H9 (cell line): ENCODE measurements around the gene GALNT15. TPM values are rescaled to one million over a fixed set of nuclear protein-coding genes. Genes with fewer than 3 reads are reported as not detected.

Source experiments
- DNase-seq: peaks from one replicate; pipeline ENCODE4 v3.0.0-alpha.2; 2017
- H2AFZ ChIP-seq: one replicate; pipeline ENCODE4 v1.6.1; 2013; ENCODE audit warnings: mild to moderate bottlenecking, low read length, control low read depth, moderate library complexity
- H2AK5ac ChIP-seq: 2 replicates; pipeline ENCODE4 v1.6.1; 2013; ENCODE audit warnings: low read length, control low read depth, mixed read lengths; ENCODE audit not compliant: insufficient read length
- H2BK120ac ChIP-seq: one replicate; pipeline ENCODE4 v1.6.1; 2013; ENCODE audit warnings: low read depth, mild to moderate bottlenecking, low read length, control low read depth, inconsistent platforms; ENCODE audit not compliant: poor library complexity, severe bottlenecking
- H2BK12ac ChIP-seq: 2 replicates; pipeline ENCODE4 v1.6.1; 2013; ENCODE audit warnings: low read length, control low read depth, mixed read lengths, low read depth; ENCODE audit not compliant: insufficient read length
- H2BK15ac ChIP-seq: 2 replicates; pipeline ENCODE4 v1.6.1; 2013; ENCODE audit warnings: low read depth, low read length, control low read depth
- H2BK20ac ChIP-seq: one replicate; pipeline ENCODE4 v1.6.1; 2013; ENCODE audit warnings: low read depth, mild to moderate bottlenecking, low read length, control low read depth, inconsistent platforms; ENCODE audit not compliant: poor library complexity, severe bottlenecking
- H2BK5ac ChIP-seq: 2 replicates; pipeline ENCODE4 v1.6.1; 2013; ENCODE audit warnings: low read length, control low read depth, mixed read lengths; ENCODE audit not compliant: insufficient read length
- H3K14ac ChIP-seq: 2 replicates; pipeline ENCODE4 v1.6.1; 2013; ENCODE audit warnings: low read length, control low read depth; ENCODE audit not compliant: insufficient read depth
- H3K18ac ChIP-seq: 2 replicates; pipeline ENCODE4 v1.6.1; 2013; ENCODE audit warnings: low read depth, mild to moderate bottlenecking, mixed read lengths, low read length, control low read depth; ENCODE audit not compliant: insufficient read length
- H3K23ac ChIP-seq: 2 replicates; pipeline ENCODE4 v1.6.1; 2013; ENCODE audit warnings: low read length, control low read depth, mixed read lengths, low read depth; ENCODE audit not compliant: insufficient read length
- H3K23me2 ChIP-seq: 2 replicates; pipeline ENCODE4 v1.6.1; 2013; ENCODE audit warnings: low read depth, mild to moderate bottlenecking, mixed read lengths, low read length, control low read depth; ENCODE audit not compliant: insufficient read length, poor library complexity, severe bottlenecking
- H3K27ac ChIP-seq: 2 replicates; pipeline ENCODE4 v1.5.1; 2013; ENCODE audit warnings: low read length, control low read depth, mixed read lengths, low read depth; ENCODE audit not compliant: insufficient read length
- H3K27me3 ChIP-seq: 2 replicates; pipeline ENCODE4 v1.6.1; 2013; ENCODE audit warnings: low read length, control low read depth, inconsistent platforms; ENCODE audit not compliant: insufficient read depth
- H3K4ac ChIP-seq: 2 replicates; pipeline ENCODE4 v1.6.1; 2013; ENCODE audit warnings: low read depth, mild to moderate bottlenecking, control low read depth, inconsistent platforms, low read length, moderate library complexity
- H3K4me1 ChIP-seq: 2 replicates; pipeline ENCODE4 v1.6.1; 2013; ENCODE audit warnings: low read length, control low read depth, inconsistent platforms; ENCODE audit not compliant: insufficient read depth
- H3K4me2 ChIP-seq: 2 replicates; pipeline ENCODE4 v1.6.1; 2013; ENCODE audit warnings: low read length, control low read depth, mixed read lengths; ENCODE audit not compliant: insufficient read length, insufficient read depth
- H3K56ac ChIP-seq: 2 replicates; pipeline ENCODE4 v1.6.1; 2013; ENCODE audit warnings: low read depth, mild to moderate bottlenecking, mixed read lengths, low read length, control low read depth; ENCODE audit not compliant: insufficient read length
- H3K79me1 ChIP-seq: 2 replicates; pipeline ENCODE4 v1.6.1; 2013; ENCODE audit warnings: low read depth, mild to moderate bottlenecking, moderate library complexity, low read length, control low read depth, inconsistent platforms; ENCODE audit not compliant: insufficient read depth, poor library complexity, severe bottlenecking
- H3K79me2 ChIP-seq: 2 replicates; pipeline ENCODE4 v1.6.1; 2013; ENCODE audit warnings: low read length, control low read depth, inconsistent platforms; ENCODE audit not compliant: insufficient read depth
- H3K9ac ChIP-seq: 2 replicates; pipeline ENCODE4 v1.6.1; 2013; ENCODE audit warnings: low read length, control low read depth, mixed read lengths; ENCODE audit not compliant: insufficient read length; ENCODE audit errors: extremely low read depth
- H3K9me3 ChIP-seq: one replicate; pipeline ENCODE4 v1.6.1; 2013; ENCODE audit warnings: low read depth, low read length, inconsistent platforms; ENCODE audit not compliant: control insufficient read depth
- H3T11ph ChIP-seq: one replicate; pipeline ENCODE4 v1.6.1; 2013; ENCODE audit warnings: mild to moderate bottlenecking, low read length, control low read depth, inconsistent platforms
- H4K20me1 ChIP-seq: one replicate; pipeline ENCODE4 v1.6.1; 2013; ENCODE audit not compliant: control insufficient read depth, insufficient read length, insufficient read depth
- H4K5ac ChIP-seq: 2 replicates; pipeline ENCODE4 v1.6.1; 2013; ENCODE audit warnings: low read depth, mild to moderate bottlenecking, mixed read lengths, low read length, control low read depth; ENCODE audit not compliant: insufficient read length
- H4K8ac ChIP-seq: replicated peaks from 2 replicates; pipeline ENCODE4 v1.6.1; 2013; ENCODE audit warnings: low read length, control low read depth, mixed read lengths, low read depth; ENCODE audit not compliant: insufficient read length
- H4K91ac ChIP-seq: 2 replicates; pipeline ENCODE4 v1.6.1; 2013; ENCODE audit warnings: low read depth, mild to moderate bottlenecking, moderate library complexity, mixed read lengths, low read length, control low read depth; ENCODE audit not compliant: insufficient read length
- H3K27ac Mint-ChIP-seq, 3 experiments: 2 replicates in 2 of 3; 3 replicates in 1 of 3; pipeline ENCODE4 v1.8.0; 2020 to 2021; ENCODE audit warnings: mixed read lengths in 3 of 3, mild to moderate bottlenecking in 1 of 3, moderate library complexity in 1 of 3
- H3K27me3 Mint-ChIP-seq: 2 replicates; pipeline ENCODE4 v1.8.0; 2021; ENCODE audit warnings: low read depth, mild to moderate bottlenecking, moderate library complexity, mixed read lengths
- H3K36me3 Mint-ChIP-seq, 3 experiments: 2 replicates in 2 of 3; 3 replicates in 1 of 3; pipeline ENCODE4 v1.8.0; 2020 to 2021; ENCODE audit warnings: low read depth in 3 of 3, mixed read lengths in 3 of 3; ENCODE audit not compliant: insufficient read depth in 1 of 3
- H3K4me1 Mint-ChIP-seq, 2 experiments: 2 replicates each; pipeline ENCODE4 v1.8.0; 2020; ENCODE audit warnings: mixed read lengths in 2 of 2
- H3K4me3 Mint-ChIP-seq, 2 experiments: 2 replicates in 1 of 2; 3 replicates in 1 of 2; pipeline ENCODE4 v1.8.0; 2020 to 2021; ENCODE audit warnings: mild to moderate bottlenecking in 2 of 2, mixed read lengths in 2 of 2, moderate library complexity in 1 of 2
- H3K9me3 Mint-ChIP-seq, 2 experiments: 2 replicates in 1 of 2; 3 replicates in 1 of 2; pipeline ENCODE4 v1.8.0; 2020; ENCODE audit warnings: mild to moderate bottlenecking in 2 of 2, mixed read lengths in 2 of 2, moderate library complexity in 1 of 2
- CTCF ChIP-seq: fragments of 200-600 bp; sonication (generic); conservative IDR thresholded peaks from 3 replicates; pipeline ENCODE4 v1.8.0; 2021; ENCODE audit warnings: antibody characterized with exemption, mild to moderate bottlenecking
- WGBS: extraction: QIAGEN DNeasy Blood & Tissue Kit; methylation state at CpG from one replicate; pipeline ENCODE4 v1.1.7; 2013; ENCODE audit warnings: missing lambda C conversion rate, low lambda C conversion rate, mixed read lengths; ENCODE audit not compliant: insufficient read length; ENCODE audit errors: extremely low coverage; 5-methylcytosine and 5-hydroxymethylcytosine counted together
- total RNA-seq: library from RNA; stranded (reverse); gene quantifications from 2 replicates; pipeline ENCODE4 v1.2.1, GENCODE V29; 2021

GALNT15 gene
- total RNA-seq, 1 experiment from 2014 or later, result 0.04 TPM

- Histone ChIP-seq H2BK20ac (no peak overlapping the region), H3K79me1 (no peaks in the 10 kb centered on the region), H2AK5ac (no peak overlapping the region), H3T11ph (no peak overlapping the region), H3K79me2 (no peaks in the 10 kb centered on the region), H3K56ac (no peak overlapping the region), H3K27ac (no peak overlapping the region), H3K27me3 (no peaks in the 10 kb centered on the region), H3K4me1 (no peaks in the 10 kb centered on the region), H3K4ac (no peak overlapping the region), H2AFZ (no peak overlapping the region), H4K20me1 (no peaks in the 10 kb centered on the region), H4K5ac (no peak overlapping the region), H3K23ac (no peak overlapping the region), H3K9me3 (peaks cover 6% of the 10 kb centered on the region), H4K8ac (no peak overlapping the region), H3K9ac (no peak overlapping the region), H2BK120ac (no peak overlapping the region), H2BK5ac (no peak overlapping the region), H2BK12ac (no peak overlapping the region), H4K91ac (no peak overlapping the region), H3K23me2 (no peaks in the 10 kb centered on the region), H3K18ac (no peak overlapping the region), H3K14ac (no peak overlapping the region), H2BK15ac (no peak overlapping the region), H3K4me2 (no peak overlapping the region)
- H3K27ac Mint-ChIP-seq, result no peak overlapping the region
- WGBS, result no CpG with 5 or more reads among the region's 6 CpGs
- peaks cover 8% of the 10 kb centered on the region for H3K27me3 Mint-ChIP-seq
- peaks cover 22 to 23% of the 10 kb centered on the region in 2 experiments for H3K9me3 Mint-ChIP-seq
- no peak for TF ChIP-seq CTCF
- H3K4me1 Mint-ChIP-seq, result no peaks in the 10 kb centered on the region
- H3K36me3 Mint-ChIP-seq, result peaks cover 7 to 13% (median 13%) of the 10 kb centered on the region in 3 experiments
- H3K4me3 Mint-ChIP-seq, result no peak overlapping the region
- no peak for DNase-seq
Observed at GRCh38 chr3:16148213-16148612, 26.3 kb upstream of the GALNT15 start.
